Vagina (tissue), 2 donors: ENCODE results near the gene C13orf42.

Experiments
- POLR2A ChIP-seq, 2 donors: fragments of 450-650 bp; IDR thresholded peaks; one replicate each; pipeline ENCODE4 v1.6.1; 2017; ENCODE audit warnings: antibody characterized with exemption in 2 of 2, mild to moderate bottlenecking in 2 of 2, moderate library complexity in 2 of 2
- TF ChIP-seq, protein P1 (sequence below), 3 experiments: fragments of 450-650 bp in 2 of 3; fragments of 200-600 bp in 1 of 3; sonication (generic) in 1 of 3; IDR thresholded peaks; one replicate each; pipeline ENCODE4 v1.5.1; 2017 to 2019; ENCODE audit warnings: antibody characterized with exemption in 3 of 3, mild to moderate bottlenecking in 2 of 3, moderate library complexity in 2 of 3

DNA sequence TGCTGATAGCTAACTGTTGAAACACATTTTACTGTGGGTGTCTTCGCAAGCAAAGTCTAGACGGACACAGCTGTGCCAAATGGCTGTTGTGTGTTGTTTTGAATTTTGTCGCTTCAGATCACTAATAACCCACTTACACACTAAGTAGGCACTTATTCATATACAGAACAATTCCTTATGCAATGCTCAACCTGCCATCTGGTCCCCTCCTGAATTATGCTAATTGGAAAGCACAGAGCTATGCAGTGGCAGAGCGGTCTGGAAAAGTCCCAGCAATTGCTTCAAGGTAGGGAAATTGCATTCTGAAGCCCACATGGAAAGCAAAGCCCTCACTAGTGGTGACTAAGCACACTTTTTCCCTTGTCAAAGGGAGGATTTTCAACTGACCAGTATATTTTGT is 69.9 kb downstream of the C13orf42 start:
- TF ChIP-seq, protein P1, sequence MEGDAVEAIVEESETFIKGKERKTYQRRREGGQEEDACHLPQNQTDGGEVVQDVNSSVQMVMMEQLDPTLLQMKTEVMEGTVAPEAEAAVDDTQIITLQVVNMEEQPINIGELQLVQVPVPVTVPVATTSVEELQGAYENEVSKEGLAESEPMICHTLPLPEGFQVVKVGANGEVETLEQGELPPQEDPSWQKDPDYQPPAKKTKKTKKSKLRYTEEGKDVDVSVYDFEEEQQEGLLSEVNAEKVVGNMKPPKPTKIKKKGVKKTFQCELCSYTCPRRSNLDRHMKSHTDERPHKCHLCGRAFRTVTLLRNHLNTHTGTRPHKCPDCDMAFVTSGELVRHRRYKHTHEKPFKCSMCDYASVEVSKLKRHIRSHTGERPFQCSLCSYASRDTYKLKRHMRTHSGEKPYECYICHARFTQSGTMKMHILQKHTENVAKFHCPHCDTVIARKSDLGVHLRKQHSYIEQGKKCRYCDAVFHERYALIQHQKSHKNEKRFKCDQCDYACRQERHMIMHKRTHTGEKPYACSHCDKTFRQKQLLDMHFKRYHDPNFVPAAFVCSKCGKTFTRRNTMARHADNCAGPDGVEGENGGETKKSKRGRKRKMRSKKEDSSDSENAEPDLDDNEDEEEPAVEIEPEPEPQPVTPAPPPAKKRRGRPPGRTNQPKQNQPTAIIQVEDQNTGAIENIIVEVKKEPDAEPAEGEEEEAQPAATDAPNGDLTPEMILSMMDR (IDR thresholded peaks at IDR 0.05) = no peak
- TF ChIP-seq POLR2A (IDR thresholded peaks at IDR 0.05) = no peak
